GM19193 (cell line): ENCODE results near the gene ZBTB7A.
A peak's percentile ranks its signal among the peaks of the same experiment; 100 is the strongest.

Experiments
- POLR2A ChIP-seq: IDR thresholded peaks from 4 replicates; pipeline ENCODE4 v1.6.1; 2011; ENCODE audit not compliant: insufficient read depth, insufficient read length; ENCODE audit errors: extremely low read depth

Gene ZBTB7A

GRCh38 chr19:4042064-4042730, 24.5 kb downstream of the ZBTB7A start:
- no peak for TF ChIP-seq POLR2A

- no peak for TF ChIP-seq POLR2A
Measured at GRCh38 chr19:4038661-4039423, 27.9 kb downstream of the ZBTB7A start.

GRCh38 chr19:4038057-4038456, 28.6 kb downstream of the ZBTB7A start:
- no peak for TF ChIP-seq POLR2A

DNA sequence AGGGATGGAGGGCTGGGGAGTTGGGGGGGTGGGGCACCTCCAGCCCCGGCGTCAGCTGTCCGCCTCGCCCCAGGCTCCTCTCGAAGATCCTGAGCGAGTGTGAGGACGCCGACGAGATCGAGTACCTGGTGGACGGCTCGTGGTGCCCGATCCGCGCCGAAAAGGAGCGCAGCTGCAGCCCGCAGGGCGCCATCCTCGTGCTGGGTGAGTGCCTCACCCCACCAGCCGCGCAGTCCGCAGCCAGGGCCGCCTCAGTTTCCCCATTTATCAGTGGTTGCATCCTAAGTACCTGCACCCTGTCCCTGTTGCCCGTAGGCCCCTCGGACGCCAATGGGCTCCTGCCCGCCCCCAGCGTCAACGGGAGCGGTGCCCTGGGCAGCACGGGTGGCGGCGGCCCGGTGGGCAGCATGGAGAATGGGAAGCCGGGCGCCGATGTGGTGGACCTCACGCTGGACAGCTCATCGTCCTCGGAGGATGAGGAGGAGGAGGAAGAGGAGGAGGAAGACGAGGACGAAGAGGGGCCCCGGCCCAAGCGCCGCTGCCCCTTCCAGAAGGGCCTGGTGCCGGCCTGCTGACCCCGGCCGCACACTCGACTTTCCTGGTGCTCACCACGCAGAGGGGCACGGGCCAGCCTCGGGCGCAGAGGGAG, 29.3 kb downstream of the ZBTB7A start:
- TF ChIP-seq POLR2A = no peak

DNA sequence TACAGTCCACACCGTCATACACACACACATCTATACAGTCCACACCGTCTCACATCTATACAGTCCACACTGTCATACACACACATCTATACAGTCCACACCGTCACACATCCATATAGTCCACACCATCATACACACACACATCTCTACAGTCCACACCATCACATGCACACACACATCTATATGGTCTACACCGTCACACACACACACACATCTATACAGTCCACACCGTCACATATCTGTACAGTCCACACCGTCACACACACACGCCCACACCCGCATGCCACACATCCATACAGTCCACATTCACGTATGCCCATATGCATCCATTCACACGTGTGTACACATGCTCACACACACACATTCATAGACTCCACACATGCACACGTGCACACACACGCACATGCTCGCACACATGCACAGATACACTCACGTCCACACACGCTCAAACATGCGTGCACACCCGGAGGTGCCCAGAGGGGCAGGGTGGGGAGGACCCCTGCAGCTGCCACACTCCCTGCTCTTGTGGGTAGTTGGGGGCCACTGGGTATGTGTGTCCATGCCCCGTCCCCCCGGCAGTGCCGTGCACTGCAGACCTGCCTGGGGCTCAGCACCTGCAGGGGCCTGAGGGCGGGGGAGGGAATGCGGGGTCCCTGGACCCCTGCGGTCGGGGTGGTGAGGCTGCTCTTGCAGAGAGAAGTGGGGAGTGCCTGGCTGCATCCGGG, 30.0 kb downstream of the ZBTB7A start:
- no peak for TF ChIP-seq POLR2A

GRCh38 chr19:4035582-4035981, 31.1 kb downstream of the ZBTB7A start:
- no peak for TF ChIP-seq POLR2A

DNA sequence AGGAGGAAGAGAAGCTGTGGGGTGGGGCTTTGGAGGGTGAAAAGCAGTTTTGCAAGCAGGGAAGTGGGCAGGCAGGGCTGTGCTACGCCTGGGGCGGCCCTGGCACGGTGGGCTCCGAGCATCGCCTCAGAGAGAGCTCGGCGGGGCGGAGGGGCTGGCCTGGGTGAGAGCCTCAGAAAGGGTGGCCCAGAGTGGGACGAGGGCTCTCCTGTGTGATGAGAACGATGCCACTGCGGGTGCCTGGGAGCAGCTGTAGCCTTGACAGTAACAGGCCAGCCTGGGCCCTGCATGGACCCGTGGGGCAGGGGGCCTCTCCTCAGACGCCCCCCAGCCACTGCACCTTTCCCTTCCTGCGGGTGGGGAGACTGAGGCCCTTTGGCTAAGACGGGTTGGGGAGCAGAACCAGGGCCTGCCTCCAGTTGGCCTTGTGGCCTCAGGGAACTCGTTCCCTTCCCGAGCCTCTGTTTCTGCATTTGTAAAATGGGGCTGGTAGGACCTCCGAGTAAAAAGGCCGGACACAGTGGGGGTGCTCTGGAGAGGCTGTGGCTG, 31.6 kb downstream of the ZBTB7A start:
- TF ChIP-seq POLR2A = peak; percentile 6

DNA sequence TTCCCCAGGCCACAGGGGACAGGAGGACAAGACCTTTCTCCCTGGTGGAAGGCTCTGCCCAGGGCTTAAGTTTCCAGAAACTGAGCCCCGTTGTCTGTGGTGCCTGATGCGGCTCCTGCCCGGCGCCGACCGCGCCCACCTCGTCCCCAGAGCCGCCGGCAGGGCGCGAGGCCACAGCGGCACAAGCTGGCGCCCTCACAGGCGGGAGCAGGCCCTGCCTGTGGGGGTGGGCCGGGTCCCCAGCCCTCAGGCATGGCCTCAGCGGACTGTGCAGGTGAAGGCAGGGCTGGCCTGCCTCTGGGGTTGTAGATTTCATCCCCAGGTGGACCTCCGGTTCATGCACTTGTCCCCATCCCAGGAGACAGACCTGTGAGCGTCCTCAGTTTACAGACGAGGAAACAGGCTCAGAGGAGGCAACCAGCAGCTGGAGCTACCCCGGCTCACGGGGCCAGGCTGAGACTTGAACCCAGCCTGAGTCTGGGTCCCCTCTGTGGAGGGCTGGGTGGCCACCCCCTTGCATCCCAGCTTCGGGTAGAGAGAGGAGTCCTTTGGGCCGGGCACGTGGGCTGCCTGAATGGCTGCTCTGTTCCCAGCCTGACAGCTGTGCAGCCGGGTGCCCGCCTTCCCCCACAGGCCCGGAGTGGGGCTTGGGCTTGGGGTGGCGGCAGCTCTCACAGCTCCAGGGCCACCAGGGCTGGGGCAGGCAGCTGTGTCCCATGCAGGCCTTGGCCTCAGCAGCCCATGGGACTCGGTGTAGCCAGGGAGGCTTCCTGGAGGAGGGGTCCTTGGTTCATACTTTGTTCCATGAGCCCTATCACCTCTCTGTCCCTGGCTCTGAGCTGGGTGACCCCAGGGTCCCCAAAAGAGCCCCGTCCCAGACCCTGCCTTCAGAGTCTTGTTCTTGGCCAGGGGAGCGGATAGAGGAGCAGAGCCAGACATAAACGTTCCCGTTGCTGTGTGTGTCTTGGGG, 32.4 kb downstream of the ZBTB7A start:
- TF ChIP-seq POLR2A = no peak

DNA sequence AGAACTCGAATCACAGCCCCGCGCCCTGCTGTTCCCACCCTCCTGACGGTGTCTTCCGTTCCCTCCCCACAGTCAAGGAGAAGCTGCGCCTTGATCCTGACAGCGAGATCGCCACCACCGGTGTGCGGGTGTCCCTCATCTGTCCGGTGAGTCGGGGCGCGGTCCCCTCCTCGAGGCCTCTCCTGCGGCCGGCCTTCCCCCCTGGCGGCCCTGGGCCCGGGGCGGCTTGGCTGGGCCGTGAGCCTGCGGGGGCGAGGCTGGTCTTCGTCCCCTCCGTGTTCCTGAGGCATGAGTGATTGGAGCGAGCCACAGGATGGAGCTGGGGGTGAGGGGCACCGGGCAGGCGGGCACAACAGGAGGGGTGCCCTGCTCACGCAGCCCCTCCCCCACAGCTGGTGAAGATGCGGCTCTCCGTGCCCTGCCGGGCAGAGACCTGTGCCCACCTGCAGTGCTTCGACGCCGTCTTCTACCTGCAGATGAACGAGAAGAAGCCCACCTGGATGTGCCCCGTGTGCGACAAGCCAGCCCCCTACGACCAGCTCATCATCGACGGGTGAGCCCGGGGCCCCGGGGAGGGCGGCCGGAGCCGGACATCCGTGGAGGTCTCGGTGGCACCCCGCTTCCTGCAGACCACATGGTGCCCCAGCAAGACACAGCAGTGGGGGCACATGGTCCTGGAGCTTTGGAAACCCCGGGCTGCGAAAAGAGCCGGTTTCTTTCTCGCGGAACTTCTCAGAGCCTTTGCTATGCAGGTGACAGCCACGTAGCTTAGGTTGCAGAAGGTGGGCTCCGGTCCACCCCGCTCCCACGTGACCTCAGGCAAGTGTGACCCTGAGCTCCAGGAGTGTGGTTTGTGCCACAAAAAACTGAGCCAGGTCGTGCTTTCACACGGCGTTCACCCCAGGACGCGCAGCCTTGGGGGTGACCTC, 33.4 kb downstream of the ZBTB7A start:
- no peak for TF ChIP-seq POLR2A

- no peak for TF ChIP-seq POLR2A
Measured at GRCh38 chr19:4032436-4032835, 34.3 kb downstream of the ZBTB7A start.

GRCh38 chr19:4031420-4031819, 35.3 kb downstream of the ZBTB7A start:
- no peak for TF ChIP-seq POLR2A

- no peak for TF ChIP-seq POLR2A
Measured at GRCh38 chr19:4030981-4031380, 35.7 kb downstream of the ZBTB7A start.

- no peak for TF ChIP-seq POLR2A
Measured at GRCh38 chr19:4030552-4030951, 36.1 kb downstream of the ZBTB7A start.
